OCI-LY1 (cell line): ENCODE measurements around the gene TBC1D5.
A peak's percentile ranks its signal among the peaks of the same experiment; 100 is the strongest.
"Not testable (repeated sequence)": the region's sequence is repeated elsewhere in the genome, so short reads cannot be mapped to it uniquely, and the experiment has no call there.

ENCODE experiments used
- H2AFZ ChIP-seq: fragments of 200-600 bp; sonication (generic), shearing (Covaris generic); 2 replicates; pipeline ENCODE4 v1.6.0; 2014; ENCODE audit warnings: antibody characterized with exemption, mild to moderate bottlenecking, low read length
- H3F3A ChIP-seq: fragments of 200-600 bp; sonication (generic), shearing (Covaris generic); 2 replicates; pipeline ENCODE4 v1.6.0; 2014; ENCODE audit warnings: mild to moderate bottlenecking, antibody characterized with exemption, low read length, moderate library complexity; ENCODE audit not compliant: insufficient read depth
- H3K27ac ChIP-seq: fragments of 200-600 bp; sonication (generic); 2 replicates; pipeline ENCODE4 v1.5.1; 2014; ENCODE audit warnings: low read length, mixed run types, mild to moderate bottlenecking, low read depth; ENCODE audit not compliant: poor library complexity, severe bottlenecking
- H3K27me3 ChIP-seq: fragments of 200-600 bp; sonication (generic); 2 replicates; pipeline ENCODE4 v1.6.0; 2014; ENCODE audit warnings: antibody characterized with exemption, mild to moderate bottlenecking, low read length, moderate library complexity; ENCODE audit not compliant: insufficient read depth
- H3K36me3 ChIP-seq: fragments of 200-600 bp; sonication (generic); 2 replicates; pipeline ENCODE4 v1.6.1; 2014; ENCODE audit warnings: mild to moderate bottlenecking, antibody characterized with exemption, low read length, moderate library complexity, mixed read lengths; ENCODE audit not compliant: insufficient read depth
- H3K4me1 ChIP-seq: fragments of 200-600 bp; sonication (generic); 2 replicates; pipeline ENCODE4 v1.5.1; 2014; ENCODE audit warnings: mild to moderate bottlenecking, low read length, moderate library complexity; ENCODE audit not compliant: insufficient read depth, severe bottlenecking
- H3K4me2 ChIP-seq: fragments of 200-600 bp; sonication (generic), shearing (Covaris generic); 2 replicates; pipeline ENCODE4 v1.6.1; 2014; ENCODE audit warnings: low read length
- H3K4me3 ChIP-seq: fragments of 200-600 bp; sonication (generic); 2 replicates; pipeline ENCODE4 v1.5.1; 2014; ENCODE audit warnings: low read length, low read depth, mild to moderate bottlenecking, mixed read lengths; ENCODE audit not compliant: poor library complexity, severe bottlenecking
- H3K79me2 ChIP-seq: fragments of 200-600 bp; shearing (Covaris generic); 2 replicates; pipeline ENCODE4 v1.6.1; 2016; ENCODE audit warnings: mixed run types, low read length, mixed read lengths; ENCODE audit not compliant: insufficient read depth
- H3K9ac ChIP-seq: fragments of 200-600 bp; sonication (generic), shearing (Covaris generic); 2 replicates; pipeline ENCODE4 v1.6.1; 2014; ENCODE audit warnings: mild to moderate bottlenecking, low read length, mixed read lengths
- H3K9me2 ChIP-seq: fragments of 200-600 bp; sonication (generic), shearing (Covaris generic); 2 replicates; pipeline ENCODE4 v1.6.1; 2014; ENCODE audit warnings: low read depth, mild to moderate bottlenecking, low read length, mixed read lengths
- H3K9me3 ChIP-seq: fragments of 200-600 bp; shearing (Covaris generic); 2 replicates; pipeline ENCODE4 v1.6.1; 2014; ENCODE audit warnings: low read length, mixed read lengths
- H4K20me1 ChIP-seq: fragments of 200-600 bp; sonication (generic), shearing (Covaris generic); 2 replicates; pipeline ENCODE4 v1.6.0; 2016; ENCODE audit warnings: mild to moderate bottlenecking, low read length; ENCODE audit not compliant: insufficient read depth
- EZH2 ChIP-seq: fragments of 200-600 bp; sonication (generic), shearing (Covaris generic); IDR thresholded peaks from 2 replicates; pipeline ENCODE4 v1.8.0; 2017; ENCODE audit warnings: borderline replicate concordance, mixed run types, mild to moderate bottlenecking, antibody characterized with exemption, low read length, moderate library complexity, mixed read lengths
- TF ChIP-seq, protein P1 (sequence below): fragments of 200-600 bp; sonication (generic), shearing (Covaris generic); IDR thresholded peaks from 2 replicates; pipeline ENCODE4 v1.5.1; 2017; ENCODE audit warnings: mild to moderate bottlenecking, antibody characterized with exemption, low read length, moderate library complexity, mixed read lengths

The TBC1D5 gene, protein sequence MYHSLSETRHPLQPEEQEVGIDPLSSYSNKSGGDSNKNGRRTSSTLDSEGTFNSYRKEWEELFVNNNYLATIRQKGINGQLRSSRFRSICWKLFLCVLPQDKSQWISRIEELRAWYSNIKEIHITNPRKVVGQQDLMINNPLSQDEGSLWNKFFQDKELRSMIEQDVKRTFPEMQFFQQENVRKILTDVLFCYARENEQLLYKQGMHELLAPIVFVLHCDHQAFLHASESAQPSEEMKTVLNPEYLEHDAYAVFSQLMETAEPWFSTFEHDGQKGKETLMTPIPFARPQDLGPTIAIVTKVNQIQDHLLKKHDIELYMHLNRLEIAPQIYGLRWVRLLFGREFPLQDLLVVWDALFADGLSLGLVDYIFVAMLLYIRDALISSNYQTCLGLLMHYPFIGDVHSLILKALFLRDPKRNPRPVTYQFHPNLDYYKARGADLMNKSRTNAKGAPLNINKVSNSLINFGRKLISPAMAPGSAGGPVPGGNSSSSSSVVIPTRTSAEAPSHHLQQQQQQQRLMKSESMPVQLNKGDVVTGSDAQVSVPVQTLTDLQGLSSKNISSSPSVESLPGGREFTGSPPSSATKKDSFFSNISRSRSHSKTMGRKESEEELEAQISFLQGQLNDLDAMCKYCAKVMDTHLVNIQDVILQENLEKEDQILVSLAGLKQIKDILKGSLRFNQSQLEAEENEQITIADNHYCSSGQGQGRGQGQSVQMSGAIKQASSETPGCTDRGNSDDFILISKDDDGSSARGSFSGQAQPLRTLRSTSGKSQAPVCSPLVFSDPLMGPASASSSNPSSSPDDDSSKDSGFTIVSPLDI

GRCh38 chr3:17742102-17742879, at the start of gene TBC1D5:
TSS of gene TBC1D5 (minus strand) at chr3:17742631. CDS start at chr3:17508570, 234,061 bp downstream.
- Histone ChIP-seq H3K9me3 (no peaks in the 10 kb centered on the region), H3K4me2 (peak within 1 kb of the TSS; percentile 91), H3K9me2 (no peaks in the 10 kb centered on the region), H3K9ac (peak within 1 kb of the TSS; percentile 88), H3K36me3 (no peaks in the 10 kb centered on the region), H3K4me3 (peak within 1 kb of the TSS; percentile 68), H3F3A (no peaks in the 10 kb centered on the region), H4K20me1 (no peaks in the 10 kb centered on the region), H3K27ac (peak within 1 kb of the TSS; percentile 94), H3K4me1 (peaks cover 56% of the 10 kb centered on the region), H3K27me3 (no peaks in the 10 kb centered on the region), H2AFZ (peak within 1 kb of the TSS; percentile 47), H3K79me2 (peaks cover 25% of the 10 kb centered on the region)
- TF ChIP-seq, protein P1, sequence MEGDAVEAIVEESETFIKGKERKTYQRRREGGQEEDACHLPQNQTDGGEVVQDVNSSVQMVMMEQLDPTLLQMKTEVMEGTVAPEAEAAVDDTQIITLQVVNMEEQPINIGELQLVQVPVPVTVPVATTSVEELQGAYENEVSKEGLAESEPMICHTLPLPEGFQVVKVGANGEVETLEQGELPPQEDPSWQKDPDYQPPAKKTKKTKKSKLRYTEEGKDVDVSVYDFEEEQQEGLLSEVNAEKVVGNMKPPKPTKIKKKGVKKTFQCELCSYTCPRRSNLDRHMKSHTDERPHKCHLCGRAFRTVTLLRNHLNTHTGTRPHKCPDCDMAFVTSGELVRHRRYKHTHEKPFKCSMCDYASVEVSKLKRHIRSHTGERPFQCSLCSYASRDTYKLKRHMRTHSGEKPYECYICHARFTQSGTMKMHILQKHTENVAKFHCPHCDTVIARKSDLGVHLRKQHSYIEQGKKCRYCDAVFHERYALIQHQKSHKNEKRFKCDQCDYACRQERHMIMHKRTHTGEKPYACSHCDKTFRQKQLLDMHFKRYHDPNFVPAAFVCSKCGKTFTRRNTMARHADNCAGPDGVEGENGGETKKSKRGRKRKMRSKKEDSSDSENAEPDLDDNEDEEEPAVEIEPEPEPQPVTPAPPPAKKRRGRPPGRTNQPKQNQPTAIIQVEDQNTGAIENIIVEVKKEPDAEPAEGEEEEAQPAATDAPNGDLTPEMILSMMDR: no peak
- TF ChIP-seq EZH2: no peak

GRCh38 chr3:17783426-17783825, 41.0 kb upstream of the TBC1D5 start:
- Histone ChIP-seq H3K9ac (no peak overlapping the region), H3K4me1 (peaks cover 4% of the 10 kb centered on the region), H2AFZ (no peak overlapping the region), H3K27me3 (no peaks in the 10 kb centered on the region), H3F3A (no peaks in the 10 kb centered on the region), H3K36me3 (no peaks in the 10 kb centered on the region), H3K4me3 (no peak overlapping the region), H3K27ac (no peak overlapping the region), H3K79me2 (no peaks in the 10 kb centered on the region), H3K9me2 (no peaks in the 10 kb centered on the region), H3K4me2 (no peak overlapping the region), H3K9me3 (no peaks in the 10 kb centered on the region), H4K20me1 (no peaks in the 10 kb centered on the region)
- TF ChIP-seq EZH2: no peak
- TF ChIP-seq, protein P1: no peak

- Histone ChIP-seq H3F3A (no peaks in the 10 kb centered on the region), H3K4me1 (peaks cover 4% of the 10 kb centered on the region), H2AFZ (no peak overlapping the region), H3K4me2 (no peak overlapping the region), H4K20me1 (no peaks in the 10 kb centered on the region), H3K79me2 (no peaks in the 10 kb centered on the region), H3K9ac (no peak overlapping the region), H3K4me3 (no peak overlapping the region), H3K36me3 (no peaks in the 10 kb centered on the region), H3K27me3 (no peaks in the 10 kb centered on the region), H3K9me2 (no peaks in the 10 kb centered on the region), H3K27ac (no peak overlapping the region), H3K9me3 (no peaks in the 10 kb centered on the region)
- no peak for TF ChIP-seq EZH2
- TF ChIP-seq, protein P1: no peak
Measured at GRCh38 chr3:17782751-17783150, 40.3 kb upstream of the TBC1D5 start.

- not testable (repeated sequence) for H3K9ac ChIP-seq, H3K9me3 ChIP-seq, H3K27ac ChIP-seq, H3K4me1 ChIP-seq, H2AFZ ChIP-seq, H3K9me2 ChIP-seq, H4K20me1 ChIP-seq, H3K4me3 ChIP-seq, H3K79me2 ChIP-seq, H3K4me2 ChIP-seq, H3K27me3 ChIP-seq, H3K36me3 ChIP-seq, H3F3A ChIP-seq
Measured at GRCh38 chr3:17780369-17780768, 37.9 kb upstream of the TBC1D5 start.
